HG02642 (cell line): ENCODE measurements around the gene HAAO.
"Not testable (repeated sequence)": the region's sequence is repeated elsewhere in the genome, so short reads cannot be mapped to it uniquely, and the experiment has no call there.

ENCODE experiments used
- ATAC-seq: cut with Tn5 transposase; IDR thresholded peaks from one replicate; pipeline ENCODE4 v1.9.1; 2021; ENCODE audit warnings: mild to moderate bottlenecking; ENCODE audit not compliant: unreplicated experiment, poor library complexity

The HAAO gene

GRCh38 chr2:42754021-42754775 lies 38.2 kb downstream of the HAAO start:
- ATAC-seq: peak; percentile 60

GRCh38 chr2:42752816-42753813 lies 39.3 kb downstream of the HAAO start:
- no peak for ATAC-seq

GRCh38 chr2:42752314-42752713 lies 40.1 kb downstream of the HAAO start:
- ATAC-seq: peak; percentile 60

GRCh38 chr2:42748840-42749239 lies 43.5 kb downstream of the HAAO start:
- ATAC-seq: no peak

GRCh38 chr2:42747422-42747821 lies 45.0 kb downstream of the HAAO start:
- ATAC-seq: no peak

GRCh38 chr2:42744545-42745082 lies 47.8 kb downstream of the HAAO start:
- no peak for ATAC-seq

- ATAC-seq: no peak
Observed at GRCh38 chr2:42743659-42743990, 48.8 kb downstream of the HAAO start.

GRCh38 chr2:42742740-42743658 lies 49.4 kb downstream of the HAAO start:
- ATAC-seq: no peak

- ATAC-seq: no peak
Observed at GRCh38 chr2:42741140-42741539, 51.2 kb downstream of the HAAO start.

GRCh38 chr2:42736598-42737322 lies 55.6 kb downstream of the HAAO start:
- no peak for ATAC-seq

- ATAC-seq: no peak
Observed at GRCh38 chr2:42733852-42734251, 58.5 kb downstream of the HAAO start.

- not testable (repeated sequence) for ATAC-seq
Observed at GRCh38 chr2:42731316-42731715, 61.1 kb downstream of the HAAO start.

GRCh38 chr2:42726680-42727079 lies 65.7 kb downstream of the HAAO start:
- no peak for ATAC-seq

- ATAC-seq: no peak
Observed at GRCh38 chr2:42725657-42726056, 66.7 kb downstream of the HAAO start.

GRCh38 chr2:42724886-42725285 lies 67.5 kb downstream of the HAAO start:
- no peak for ATAC-seq

- ATAC-seq: no peak
Observed at GRCh38 chr2:42723465-42723864, 68.9 kb downstream of the HAAO start.

- peak; percentile 93 for ATAC-seq
Observed at GRCh38 chr2:42722320-42723190, 69.8 kb downstream of the HAAO start.

GRCh38 chr2:42721898-42722297 lies 70.5 kb downstream of the HAAO start:
- no peak for ATAC-seq
